GM12878 (cell line): ENCODE data around the gene DMD. TPM values are rescaled to one million over a fixed set of nuclear protein-coding genes. Genes with fewer than 3 reads are reported as not detected.

Experiments used
- ATAC-seq: fragments of 200-7000 bp; cut with Tn5 transposase; 3 replicates; pipeline ENCODE4 v1.9.1; 2020; ENCODE audit warnings: mild to moderate bottlenecking, moderate library complexity
- BruUV-seq: library from RNA; stranded (reverse); fragments of 400-500 nt; replicated peaks from 2 replicates; lab custom pipeline; 2021; lab: Mats Ljungman, UMichigan
- CTCF ChIA-PET: fragments of 300-600 bp; sonication (Branson Sonifier 250); formaldehyde crosslinking; extraction: SDS; loops from one replicate; lab custom pipeline; 2021; ENCODE audit warnings: inconsistent platforms; lab: Yijun Ruan, JAX
- POLR2A ChIA-PET: fragments of 350-600 bp; formaldehyde crosslinking; extraction: SDS; loops from one replicate; lab custom pipeline; 2021; ENCODE audit warnings: inconsistent platforms; lab: Charles Lee
- RAD21 ChIA-PET: fragments of 300-600 bp; sonication (Branson Sonifier 250); formaldehyde crosslinking; loops from one replicate; lab custom pipeline; 2023; ENCODE audit warnings: antibody characterized with exemption; ENCODE audit not compliant: unreplicated experiment; lab: Charles Lee
- SMC1A ChIA-PET: fragments of 300-600 bp; sonication (Branson Sonifier 250); formaldehyde crosslinking; loops from one replicate; lab custom pipeline; 2023; ENCODE audit not compliant: unreplicated experiment, uncharacterized antibody; lab: Charles Lee
- DNase-seq: peaks from one replicate; pipeline ENCODE4 v3.0.0-alpha.2; 2011; ENCODE audit warnings: low read depth, low spot score
- FAIRE-seq: peaks from 3 replicates; lab custom pipeline; 2011; peaks lifted over from hg19 to GRCh38; lab: Jason Lieb, UNC
- H2AFZ ChIP-seq: 2 replicates; pipeline ENCODE4 v1.6.0; 2011; ENCODE audit warnings: low read depth, low read length, control low read depth; ENCODE audit not compliant: control insufficient read depth
- H3K27ac ChIP-seq: 2 replicates; pipeline ENCODE4 v1.5.1; 2011; ENCODE audit warnings: control low read depth; ENCODE audit not compliant: control insufficient read depth, insufficient read depth
- H3K27me3 ChIP-seq, 2 experiments: replicated peaks in 1 of 2; 2 replicates each; pipeline versions ENCODE4 v1.6.0 to v1.6.1; 2011; ENCODE audit warnings: low read length in 1 of 2; ENCODE audit not compliant: control insufficient read depth in 2 of 2, insufficient read depth in 2 of 2
- H3K36me3 ChIP-seq, 2 experiments: 2 replicates each; pipeline ENCODE4 v1.5.1; 2011; ENCODE audit warnings: low read length in 1 of 2; ENCODE audit not compliant: control insufficient read depth in 2 of 2, insufficient read depth in 2 of 2
- H3K4me1 ChIP-seq: 2 replicates; pipeline ENCODE4 v1.6.1; 2011; ENCODE audit warnings: mild to moderate bottlenecking, low read length, moderate library complexity, mixed read lengths; ENCODE audit not compliant: control insufficient read depth, insufficient read depth
- H3K4me2 ChIP-seq: 2 replicates; pipeline ENCODE4 v1.6.0; 2011; ENCODE audit warnings: control low read depth; ENCODE audit not compliant: control insufficient read depth, insufficient read depth
- H3K4me3 ChIP-seq: fragments of 200-600 bp; sonication (generic); 2 replicates; pipeline ENCODE4 v1.5.1; 2016
- H3K79me2 ChIP-seq: 2 replicates; pipeline ENCODE4 v1.6.0; 2011; ENCODE audit warnings: low read length; ENCODE audit not compliant: control insufficient read depth, insufficient read depth
- H3K9ac ChIP-seq: 2 replicates; pipeline ENCODE4 v1.8.0; 2011; ENCODE audit warnings: low read length, control low read depth, mixed read lengths; ENCODE audit not compliant: control insufficient read depth, insufficient read depth
- H3K9me3 ChIP-seq: replicated peaks from 3 replicates; pipeline ENCODE4 v1.5.1; 2011; ENCODE audit warnings: mild to moderate bottlenecking, low read length; ENCODE audit not compliant: control insufficient read depth, insufficient read depth
- H4K20me1 ChIP-seq: 2 replicates; pipeline ENCODE4 v1.6.0; 2011; ENCODE audit not compliant: control insufficient read depth, insufficient read depth
- HDAC6 ChIP-seq: fragments of 200-600 bp; sonication (generic); IDR thresholded peaks from one replicate; pipeline ENCODE4 v1.8.0; 2017; ENCODE audit warnings: antibody characterized with exemption; ENCODE audit not compliant: unreplicated experiment
- NFYA ChIP-seq: IDR thresholded peaks from 2 replicates; pipeline ENCODE4 v1.6.1; 2011; ENCODE audit warnings: low read depth, mild to moderate bottlenecking, low read length, improper control_type of control experiment, borderline replicate concordance
- PAX5 ChIP-seq: IDR thresholded peaks from 2 replicates; pipeline ENCODE4 v1.6.1; 2011; ENCODE audit warnings: low read depth, low read length, borderline replicate concordance
- RAD51 ChIP-seq: fragments of 450-650 bp; IDR thresholded peaks from 2 replicates; pipeline ENCODE4 v1.6.1; 2016; ENCODE audit warnings: moderate library complexity, mild to moderate bottlenecking, inconsistent platforms
- SMARCA5 ChIP-seq: fragments of 450-650 bp; IDR thresholded peaks from 2 replicates; pipeline ENCODE4 v1.6.1; 2017; ENCODE audit warnings: mild to moderate bottlenecking
- ZNF24 ChIP-seq: fragments of 450-650 bp; IDR thresholded peaks from 2 replicates; pipeline ENCODE4 v1.6.1; 2017; ENCODE audit warnings: antibody characterized with exemption, mild to moderate bottlenecking
- ZZZ3 ChIP-seq: IDR thresholded peaks from 2 replicates; pipeline ENCODE4 v1.6.1; 2011; ENCODE audit warnings: low read depth; ENCODE audit not compliant: control insufficient read depth, insufficient read length
- in situ Hi-C: fragments of 300-500 bp; cut with MboI; formaldehyde crosslinking; loops from 9 replicates; pipeline ENCODE4 v1.14.3; 2018; ENCODE audit warnings: mixed read lengths
- intact Hi-C: fragments of 100-400 bp; cut with micrococcal nuclease; formaldehyde crosslinking; loops from one replicate; pipeline ENCODE4 v1.14.2; 2022; ENCODE audit not compliant: unreplicated experiment
- polyA plus RNA-seq, 11 experiments: library from polyadenylated mRNA; depleted of rRNA in 4 of 11; unstranded in 6 of 11; stranded (reverse) in 5 of 11; fragments of >200 nt; fragmentation: Nextera tagmentation in 4 of 11; fragmentation: Illumina TruSeq in 1 of 11; extraction: Ambion mirVana in 4 of 11; extraction: Trizol in 1 of 11; gene quantifications; 1 replicate in 1 of 11; 2 replicates in 10 of 11; pipeline versions ENCODE4 v1.2.1 to v1.2.3, GENCODE V29; 2011 to 2016; ENCODE audit warnings: inconsistent platforms in 2 of 11, missing spikeins in 2 of 11, low read depth in 1 of 11
- total RNA-seq, 4 experiments: library from RNA; depleted of rRNA in 3 of 4; stranded (reverse); fragments of >200 nt in 3 of 4; fragmentation: Illumina TruSeq in 1 of 4; extraction: Trizol in 1 of 4; gene quantifications; 2 replicates each; pipeline versions ENCODE4 v1.2.1 to v1.2.3, GENCODE V29; 2013 to 2021
- TF ChIP-seq, protein P1 (sequence below): IDR thresholded peaks from 2 replicates; pipeline ENCODE4 v1.6.1; 2012; ENCODE audit warnings: low read depth, low read length, improper control_type of control experiment
- TF ChIP-seq, protein P2 (sequence below): IDR thresholded peaks from 2 replicates; pipeline ENCODE4 v1.6.1; 2012; ENCODE audit warnings: improper control_type of control experiment, low read depth, low read length; ENCODE audit not compliant: insufficient replicate concordance
- TF ChIP-seq, protein P3 (sequence below): IDR thresholded peaks from 2 replicates; pipeline ENCODE4 v1.6.1; 2011; ENCODE audit warnings: low read depth, low read length, improper control_type of control experiment, borderline replicate concordance

Gene DMD
- total and polyA plus RNA-seq, 10 of the 15 experiments (the other 5 are each of a cell fraction or from before 2014, with no cell fraction given), result 1.4 to 24.3 (median 4.3) TPM

DNA sequence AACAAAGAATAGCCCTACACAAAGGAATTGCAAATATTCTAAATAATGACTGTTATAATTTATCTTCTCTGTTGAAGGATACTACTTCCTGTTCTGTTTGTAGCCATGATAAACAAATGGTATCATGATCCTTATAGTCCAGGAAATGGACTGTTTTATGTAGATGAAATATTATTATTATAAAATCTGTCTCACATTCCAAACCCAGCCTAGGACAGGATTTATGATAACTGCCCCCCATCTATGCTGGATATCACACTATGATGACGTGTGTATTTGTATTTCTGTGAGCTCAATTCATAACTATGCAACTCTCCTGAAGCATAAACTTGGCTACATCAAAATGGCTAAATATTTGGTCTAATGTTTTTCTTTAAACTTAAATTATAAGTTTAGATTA is 21.3 kb downstream of the DMD start (continued):
- TF ChIP-seq, protein P1, sequence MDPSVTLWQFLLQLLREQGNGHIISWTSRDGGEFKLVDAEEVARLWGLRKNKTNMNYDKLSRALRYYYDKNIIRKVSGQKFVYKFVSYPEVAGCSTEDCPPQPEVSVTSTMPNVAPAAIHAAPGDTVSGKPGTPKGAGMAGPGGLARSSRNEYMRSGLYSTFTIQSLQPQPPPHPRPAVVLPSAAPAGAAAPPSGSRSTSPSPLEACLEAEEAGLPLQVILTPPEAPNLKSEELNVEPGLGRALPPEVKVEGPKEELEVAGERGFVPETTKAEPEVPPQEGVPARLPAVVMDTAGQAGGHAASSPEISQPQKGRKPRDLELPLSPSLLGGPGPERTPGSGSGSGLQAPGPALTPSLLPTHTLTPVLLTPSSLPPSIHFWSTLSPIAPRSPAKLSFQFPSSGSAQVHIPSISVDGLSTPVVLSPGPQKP, result no peak
- TF ChIP-seq ZZZ3 (no peak), SMARCA5 (no peak)

DNA sequence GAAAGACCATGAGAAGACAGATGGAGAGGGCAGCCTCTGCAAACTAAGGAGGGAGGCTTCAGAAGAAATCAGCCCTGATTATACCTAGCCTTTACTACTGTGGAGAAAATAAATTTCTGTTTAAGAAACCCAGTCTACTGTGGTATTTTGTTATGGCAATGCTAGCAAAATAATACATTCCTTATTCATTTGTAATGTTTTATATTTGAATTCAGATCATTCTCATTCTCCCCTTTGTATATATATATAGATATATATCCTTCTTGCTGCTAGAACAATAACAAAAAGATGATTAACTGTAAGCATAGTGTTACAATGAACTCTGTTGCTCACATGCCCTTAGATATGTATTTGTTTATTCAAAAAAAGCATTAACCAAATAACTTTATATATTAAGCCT is 22.5 kb downstream of the DMD start:
- ChIA-PET RAD21 (no interaction called here), SMC1A (no interaction called here), POLR2A (no interaction called here), CTCF (no interaction called here)
- Histone ChIP-seq H3K27me3 (no peaks in the 10 kb centered on the region), H3K4me3 (no peak overlapping the region), H3K4me2 (no peak overlapping the region), H3K36me3 (no peaks in the 10 kb centered on the region), H3K27ac (no peak overlapping the region), H3K79me2 (no peaks in the 10 kb centered on the region), H3K9ac (no peak overlapping the region), H4K20me1 (no peaks in the 10 kb centered on the region), H3K9me3 (no peaks in the 10 kb centered on the region), H3K4me1 (no peaks in the 10 kb centered on the region), H2AFZ (no peak overlapping the region)
- ATAC-seq (no peak), FAIRE-seq (no peak), DNase-seq (no peak)
- intact Hi-C loops, result no loop called here
- TF ChIP-seq ZNF24 (no peak), HDAC6 (no peak), PAX5 (no peak), RAD51 (no peak), NFYA (no peak)
- TF ChIP-seq, protein P2, sequence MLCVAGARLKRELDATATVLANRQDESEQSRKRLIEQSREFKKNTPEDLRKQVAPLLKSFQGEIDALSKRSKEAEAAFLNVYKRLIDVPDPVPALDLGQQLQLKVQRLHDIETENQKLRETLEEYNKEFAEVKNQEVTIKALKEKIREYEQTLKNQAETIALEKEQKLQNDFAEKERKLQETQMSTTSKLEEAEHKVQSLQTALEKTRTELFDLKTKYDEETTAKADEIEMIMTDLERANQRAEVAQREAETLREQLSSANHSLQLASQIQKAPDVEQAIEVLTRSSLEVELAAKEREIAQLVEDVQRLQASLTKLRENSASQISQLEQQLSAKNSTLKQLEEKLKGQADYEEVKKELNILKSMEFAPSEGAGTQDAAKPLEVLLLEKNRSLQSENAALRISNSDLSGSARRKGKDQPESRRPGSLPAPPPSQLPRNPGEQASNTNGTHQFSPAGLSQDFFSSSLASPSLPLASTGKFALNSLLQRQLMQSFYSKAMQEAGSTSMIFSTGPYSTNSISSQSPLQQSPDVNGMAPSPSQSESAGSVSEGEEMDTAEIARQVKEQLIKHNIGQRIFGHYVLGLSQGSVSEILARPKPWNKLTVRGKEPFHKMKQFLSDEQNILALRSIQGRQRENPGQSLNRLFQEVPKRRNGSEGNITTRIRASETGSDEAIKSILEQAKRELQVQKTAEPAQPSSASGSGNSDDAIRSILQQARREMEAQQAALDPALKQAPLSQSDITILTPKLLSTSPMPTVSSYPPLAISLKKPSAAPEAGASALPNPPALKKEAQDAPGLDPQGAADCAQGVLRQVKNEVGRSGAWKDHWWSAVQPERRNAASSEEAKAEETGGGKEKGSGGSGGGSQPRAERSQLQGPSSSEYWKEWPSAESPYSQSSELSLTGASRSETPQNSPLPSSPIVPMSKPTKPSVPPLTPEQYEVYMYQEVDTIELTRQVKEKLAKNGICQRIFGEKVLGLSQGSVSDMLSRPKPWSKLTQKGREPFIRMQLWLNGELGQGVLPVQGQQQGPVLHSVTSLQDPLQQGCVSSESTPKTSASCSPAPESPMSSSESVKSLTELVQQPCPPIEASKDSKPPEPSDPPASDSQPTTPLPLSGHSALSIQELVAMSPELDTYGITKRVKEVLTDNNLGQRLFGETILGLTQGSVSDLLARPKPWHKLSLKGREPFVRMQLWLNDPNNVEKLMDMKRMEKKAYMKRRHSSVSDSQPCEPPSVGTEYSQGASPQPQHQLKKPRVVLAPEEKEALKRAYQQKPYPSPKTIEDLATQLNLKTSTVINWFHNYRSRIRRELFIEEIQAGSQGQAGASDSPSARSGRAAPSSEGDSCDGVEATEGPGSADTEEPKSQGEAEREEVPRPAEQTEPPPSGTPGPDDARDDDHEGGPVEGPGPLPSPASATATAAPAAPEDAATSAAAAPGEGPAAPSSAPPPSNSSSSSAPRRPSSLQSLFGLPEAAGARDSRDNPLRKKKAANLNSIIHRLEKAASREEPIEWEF, result no peak
- TF ChIP-seq, protein P3, sequence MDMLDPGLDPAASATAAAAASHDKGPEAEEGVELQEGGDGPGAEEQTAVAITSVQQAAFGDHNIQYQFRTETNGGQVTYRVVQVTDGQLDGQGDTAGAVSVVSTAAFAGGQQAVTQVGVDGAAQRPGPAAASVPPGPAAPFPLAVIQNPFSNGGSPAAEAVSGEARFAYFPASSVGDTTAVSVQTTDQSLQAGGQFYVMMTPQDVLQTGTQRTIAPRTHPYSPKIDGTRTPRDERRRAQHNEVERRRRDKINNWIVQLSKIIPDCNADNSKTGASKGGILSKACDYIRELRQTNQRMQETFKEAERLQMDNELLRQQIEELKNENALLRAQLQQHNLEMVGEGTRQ, result no peak
- in situ Hi-C loops, result no loop called here
- BruUV-seq, result no TSS peak
